ENCODE data around the gene RINL. TPM values are rescaled to one million over a fixed set of nuclear protein-coding genes. Genes with fewer than 3 reads are reported as not detected.
"Not testable (repeated sequence)": the region's sequence is repeated elsewhere in the genome, so short reads cannot be mapped to it uniquely, and the experiment has no call there.

The RINL gene
- total and polyA plus RNA-seq, 3 donors from 2014 or later, result 2.6 to 5.2 (median 3.0) TPM

DNA sequence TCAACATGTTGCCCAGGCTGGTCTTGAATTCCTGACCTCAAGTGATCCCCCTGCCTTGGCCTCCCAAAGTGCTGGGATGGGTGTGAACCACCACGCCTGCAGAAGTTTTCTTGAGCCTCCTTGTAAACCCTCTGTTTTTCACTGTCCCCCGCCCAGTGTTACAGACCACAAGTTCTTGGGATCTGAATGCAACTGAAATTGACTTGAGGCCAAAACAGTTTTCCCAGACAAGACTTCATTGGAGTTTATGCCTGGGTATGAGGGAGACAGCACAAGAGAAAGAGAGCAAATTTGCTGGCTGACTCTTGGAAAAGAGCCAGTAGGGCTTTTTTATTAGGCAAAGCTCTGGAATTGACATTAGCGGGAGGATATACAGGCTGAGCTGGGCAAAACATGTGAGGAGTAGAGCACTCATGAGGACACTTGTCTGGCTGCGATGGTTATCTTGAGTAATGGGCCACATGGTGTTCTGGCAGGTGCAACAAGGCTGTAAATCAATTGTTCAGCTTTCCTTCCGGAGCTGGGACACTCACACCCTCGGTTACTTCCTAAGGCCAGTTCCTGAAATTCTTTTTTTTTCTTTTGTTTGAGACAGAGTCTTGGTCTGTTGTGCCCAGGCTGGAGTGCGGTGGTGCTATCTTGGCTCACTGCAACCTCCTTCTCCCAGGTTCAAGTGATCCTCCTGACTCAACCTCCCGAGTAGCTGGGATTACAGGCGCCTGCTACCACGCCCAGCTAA is 15.6 kb downstream of the RINL start:
- peaks cover 4% of the 10 kb centered on the region for H3K4me1 ChIP-seq
- DNase-seq, result no peak
- TF ChIP-seq, protein P1, sequence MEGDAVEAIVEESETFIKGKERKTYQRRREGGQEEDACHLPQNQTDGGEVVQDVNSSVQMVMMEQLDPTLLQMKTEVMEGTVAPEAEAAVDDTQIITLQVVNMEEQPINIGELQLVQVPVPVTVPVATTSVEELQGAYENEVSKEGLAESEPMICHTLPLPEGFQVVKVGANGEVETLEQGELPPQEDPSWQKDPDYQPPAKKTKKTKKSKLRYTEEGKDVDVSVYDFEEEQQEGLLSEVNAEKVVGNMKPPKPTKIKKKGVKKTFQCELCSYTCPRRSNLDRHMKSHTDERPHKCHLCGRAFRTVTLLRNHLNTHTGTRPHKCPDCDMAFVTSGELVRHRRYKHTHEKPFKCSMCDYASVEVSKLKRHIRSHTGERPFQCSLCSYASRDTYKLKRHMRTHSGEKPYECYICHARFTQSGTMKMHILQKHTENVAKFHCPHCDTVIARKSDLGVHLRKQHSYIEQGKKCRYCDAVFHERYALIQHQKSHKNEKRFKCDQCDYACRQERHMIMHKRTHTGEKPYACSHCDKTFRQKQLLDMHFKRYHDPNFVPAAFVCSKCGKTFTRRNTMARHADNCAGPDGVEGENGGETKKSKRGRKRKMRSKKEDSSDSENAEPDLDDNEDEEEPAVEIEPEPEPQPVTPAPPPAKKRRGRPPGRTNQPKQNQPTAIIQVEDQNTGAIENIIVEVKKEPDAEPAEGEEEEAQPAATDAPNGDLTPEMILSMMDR (IDR thresholded peaks at IDR 0.05), result no peak
- TF ChIP-seq POLR2A (IDR thresholded peaks at IDR 0.05), result no peak
- no peak overlapping the region for H3K4me3 ChIP-seq
- H3K9me3 ChIP-seq, result no peaks in the 10 kb centered on the region
- H3K27me3 ChIP-seq, result no peaks in the 10 kb centered on the region
- intact Hi-C loops (cut with DNase I; ENCODE audit: low total_unique reads), result no loop called here
- H3K36me3 ChIP-seq (ENCODE audit: low read depth, missing control alignments), result no peaks in the 10 kb centered on the region
- H3K27ac ChIP-seq, result no peak overlapping the region
- 58% methylated on average over 10 of the region's 10 CpGs for WGBS, 2 donors

DNA sequence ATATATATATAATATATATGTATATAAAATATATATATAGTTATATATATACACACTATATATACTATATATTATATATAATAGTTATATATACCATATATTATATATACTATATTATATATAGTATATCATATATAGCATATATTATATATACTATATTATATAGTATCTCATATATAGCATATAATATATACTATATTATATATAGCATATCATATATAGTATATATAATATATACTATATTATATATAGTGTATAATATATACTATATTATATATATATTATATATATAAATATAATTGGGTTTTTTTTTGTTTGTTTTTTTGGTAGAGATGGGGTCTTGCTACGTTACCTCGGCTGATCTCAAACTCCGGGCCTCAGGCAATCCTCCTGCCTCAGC is 16.7 kb downstream of the RINL start:
- no peak for DNase-seq
- H3K36me3 ChIP-seq (ENCODE audit: low read depth, missing control alignments), result no peaks in the 10 kb centered on the region
- H3K27me3 ChIP-seq, result no peaks in the 10 kb centered on the region
- TF ChIP-seq POLR2A (IDR thresholded peaks at IDR 0.05), result no peak
- TF ChIP-seq, protein P1 (IDR thresholded peaks at IDR 0.05), result no peak
- H3K9me3 ChIP-seq, result no peaks in the 10 kb centered on the region
- intact Hi-C loops (cut with DNase I; ENCODE audit: low total_unique reads), result no loop called here
- 92 to 94% methylated on average over 3 of the region's 3 CpGs for WGBS, 2 donors
- H3K4me1 ChIP-seq, result peaks cover 4% of the 10 kb centered on the region
- no peak overlapping the region for H3K27ac ChIP-seq
- no peak overlapping the region for H3K4me3 ChIP-seq

DNA sequence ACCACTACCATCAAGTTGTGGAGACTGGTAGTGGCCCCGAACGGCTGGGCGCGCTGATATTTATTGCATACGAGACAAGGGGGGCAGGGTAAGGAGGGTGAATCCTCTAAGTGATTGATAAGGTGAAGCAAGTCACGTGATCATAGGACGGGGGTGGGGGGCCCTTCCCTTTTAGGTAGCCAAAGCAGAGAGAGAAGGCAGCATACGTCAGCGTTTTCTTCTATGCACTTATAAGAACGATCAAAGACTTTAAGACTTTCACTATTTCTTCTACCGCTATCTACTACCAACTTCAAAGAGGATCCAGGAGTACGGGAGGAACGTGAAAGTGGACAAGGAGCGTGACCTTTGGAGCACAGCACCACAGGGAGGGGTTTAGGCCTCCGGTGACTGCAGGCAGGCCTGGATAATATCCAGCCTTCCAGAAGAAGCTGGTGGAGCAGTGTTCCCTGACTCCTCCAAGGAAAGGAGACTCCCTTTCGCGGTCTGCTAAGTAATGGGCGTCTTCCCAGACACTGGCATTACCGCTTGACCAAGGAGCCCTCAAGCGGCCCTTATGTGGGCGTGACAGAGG is 18.4 kb downstream of the RINL start:
- not testable (repeated sequence) for DNase-seq, H3K27ac ChIP-seq
- 48 to 61% methylated on average over 21 of the region's 21 CpGs for WGBS, 2 donors

DNA sequence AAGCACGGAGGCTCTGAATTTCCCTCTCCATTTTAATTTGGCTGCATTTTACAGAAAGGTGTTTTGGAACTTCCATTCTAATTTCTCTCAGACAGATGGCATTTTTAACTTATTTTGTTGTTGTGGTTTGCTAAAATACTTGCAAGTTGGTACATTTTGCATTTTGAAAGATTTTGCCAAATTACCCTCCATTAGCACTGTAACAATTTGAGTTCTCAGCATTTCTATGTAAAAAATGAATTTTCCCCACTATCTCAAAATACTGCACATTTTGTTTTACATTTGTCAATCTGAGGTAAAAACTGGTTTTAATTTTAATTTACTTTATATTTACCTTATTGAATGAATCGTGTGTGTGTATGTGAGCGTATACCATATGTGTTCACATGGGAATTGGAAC is 21.3 kb downstream of the RINL start:
- TF ChIP-seq, protein P1 (IDR thresholded peaks at IDR 0.05), result no peak
- TF ChIP-seq POLR2A (IDR thresholded peaks at IDR 0.05), result no peak
- Histone ChIP-seq H3K27me3 (no peaks in the 10 kb centered on the region), H3K36me3 (ENCODE audit: low read depth, missing control alignments) (no peaks in the 10 kb centered on the region), H3K9me3 (no peaks in the 10 kb centered on the region), H3K4me3 (no peak overlapping the region), H3K4me1 (peaks cover 10% of the 10 kb centered on the region), H3K27ac (no peak overlapping the region)
- intact Hi-C loops (cut with DNase I; ENCODE audit: low total_unique reads), result no loop called here
- 65 to 71% methylated on average over 3 of the region's 3 CpGs for WGBS, 2 donors
- no peak for DNase-seq

More for the DNA sequence above, 18.4 kb downstream of the RINL start:
- H3K4me3 ChIP-seq; intact Hi-C loops (cut with DNase I; ENCODE audit: low total_unique reads); H3K27me3 ChIP-seq; H3K36me3 ChIP-seq (ENCODE audit: low read depth, missing control alignments); H3K9me3 ChIP-seq; H3K4me1 ChIP-seq: not testable (repeated sequence)

DNA sequence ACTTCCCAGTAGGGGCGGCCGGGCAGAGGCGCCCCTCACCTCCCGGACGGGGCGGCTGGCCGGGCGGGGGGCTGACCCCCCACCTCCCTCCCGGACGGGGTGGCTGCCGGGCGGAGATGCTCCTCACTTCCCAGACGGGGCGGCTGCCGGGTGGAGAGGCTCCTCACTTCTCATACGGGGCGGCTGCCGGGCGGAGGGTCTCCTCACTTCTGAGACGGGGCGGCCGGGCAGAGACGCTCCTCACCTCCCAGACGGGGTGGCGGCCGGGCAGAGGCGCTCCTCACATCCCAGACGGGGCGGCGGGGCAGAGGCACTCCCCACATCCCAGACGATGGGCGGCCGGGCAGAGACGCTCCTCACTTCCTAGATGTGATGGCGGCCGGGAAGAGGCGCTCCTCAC is 22.3 kb downstream of the RINL start:
- Histone ChIP-seq H3K4me1 (peaks cover 15% of the 10 kb centered on the region), H3K4me3 (peak overlapping the region; percentile 26 to 36)
- H3K9me3 ChIP-seq; H3K27ac ChIP-seq; H3K36me3 ChIP-seq (ENCODE audit: low read depth, missing control alignments); H3K27me3 ChIP-seq; DNase-seq; intact Hi-C loops (cut with DNase I; ENCODE audit: low total_unique reads): not testable (repeated sequence)
- 72% methylated on average over 31 of the region's 37 CpGs; no CpG with 5 or more reads in 1 of the 2 donors for WGBS, 2 donors

DNA sequence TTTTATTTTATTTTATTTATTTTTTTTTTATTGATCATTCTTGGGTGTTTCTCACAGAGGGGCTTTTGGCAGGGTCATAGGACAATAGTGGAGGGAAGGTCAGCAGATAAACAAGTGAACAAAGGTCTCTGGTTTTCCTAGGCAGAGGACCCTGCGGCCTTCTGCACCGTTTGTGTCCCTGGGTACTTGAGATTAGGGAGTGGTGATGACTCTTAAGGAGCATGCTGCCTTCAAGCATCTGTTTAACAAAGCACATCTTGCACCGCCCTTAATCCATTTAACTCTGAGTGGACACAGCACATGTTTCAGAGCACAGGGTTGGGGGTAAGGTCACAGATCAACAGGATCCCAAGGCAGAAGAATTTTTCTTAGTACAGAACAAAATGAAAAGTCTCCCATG is 23.1 kb downstream of the RINL start:
- intact Hi-C loops (cut with DNase I; ENCODE audit: low total_unique reads); H3K36me3 ChIP-seq (ENCODE audit: low read depth, missing control alignments); H3K4me3 ChIP-seq; DNase-seq; H3K27me3 ChIP-seq; H3K9me3 ChIP-seq; H3K27ac ChIP-seq: not testable (repeated sequence)
- peaks cover 14% of the 10 kb centered on the region for H3K4me1 ChIP-seq
- 59 to 67% methylated on average over 3 of the region's 3 CpGs for WGBS, 2 donors

All from testis (tissue), 3 donors.